Urothelium cell line (cell line): ENCODE results near the gene ZNF583.

Experiments
- DNase-seq: peaks from one replicate; pipeline ENCODE4 v3.0.0; 2011; ENCODE audit warnings: low spot score, mixed read lengths
- FAIRE-seq: peaks from 2 replicates; lab custom pipeline; 2011; peaks lifted over from hg19 to GRCh38; lab: Jason Lieb, UNC

Gene ZNF583

GRCh38 chr19:56441206-56441792 is 37.2 kb downstream of the ZNF583 start:
- FAIRE-seq: no peak
- no peak for DNase-seq

GRCh38 chr19:56474308-56474707 is 70.2 kb downstream of the ZNF583 start:
- DNase-seq (no peak), FAIRE-seq (no peak)

GRCh38 chr19:56476093-56476492 is 72.0 kb downstream of the ZNF583 start:
- DNase-seq (no peak), FAIRE-seq (no peak)
